Tibial nerve (tissue), 3 donors: ENCODE measurements around the gene LRRC47.

Experiments
- CTCF ChIP-seq, 5 experiments: fragments of 200-600 bp in 3 of 5; fragments of 450-650 bp in 2 of 5; sonication (generic) in 3 of 5; IDR thresholded peaks; one replicate each; pipeline ENCODE4 v1.5.1; 2016 to 2019; ENCODE audit warnings: antibody characterized with exemption in 5 of 5, mild to moderate bottlenecking in 3 of 5, moderate library complexity in 2 of 5
- POLR2A ChIP-seq, 2 donors: fragments of 450-650 bp; IDR thresholded peaks; one replicate each; pipeline ENCODE4 v1.6.1; 2017; ENCODE audit warnings: antibody characterized with exemption in 2 of 2, mild to moderate bottlenecking in 2 of 2, moderate library complexity in 2 of 2

- TF ChIP-seq POLR2A (IDR thresholded peaks at IDR 0.05), result no peak
- TF ChIP-seq CTCF (IDR thresholded peaks at IDR 0.05), result no peak
Observed at GRCh38 chr1:3838788-3839187, 42.5 kb upstream of the LRRC47 start.
